ENCODE measurements around the gene PLXNB2.

Gene PLXNB2

GRCh38 chr22:50225200-50225969 is 82.1 kb downstream of the PLXNB2 start:
- no peak for FAIRE-seq

Data from TTC549 (cell line).